ENCODE data around the gene BAHCC1.

BAHCC1 gene

GRCh38 chr17:81464586-81464985, 69.3 kb downstream of the BAHCC1 start:
- DNase-seq = no peak

DNA sequence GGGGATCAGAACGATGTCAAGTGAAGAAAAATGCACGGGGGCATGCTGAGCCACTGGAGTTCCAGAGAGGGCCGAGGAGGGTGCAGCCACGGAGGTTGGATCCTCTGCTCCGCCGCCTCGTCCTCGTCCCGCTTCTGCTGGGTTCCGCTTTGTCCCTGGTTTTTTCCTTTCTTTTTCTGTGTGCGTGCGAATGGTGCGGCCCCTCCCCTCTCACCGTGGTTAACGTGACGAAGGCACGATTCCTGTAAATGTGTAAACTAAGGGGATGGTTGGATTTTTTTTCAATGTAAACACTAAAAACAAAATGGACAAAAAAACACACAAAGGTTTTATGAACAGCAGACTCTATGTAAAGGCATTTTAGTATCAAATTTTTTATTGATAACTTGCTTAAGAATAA, 70.7 kb downstream of the BAHCC1 start:
- no peak for DNase-seq

DNA sequence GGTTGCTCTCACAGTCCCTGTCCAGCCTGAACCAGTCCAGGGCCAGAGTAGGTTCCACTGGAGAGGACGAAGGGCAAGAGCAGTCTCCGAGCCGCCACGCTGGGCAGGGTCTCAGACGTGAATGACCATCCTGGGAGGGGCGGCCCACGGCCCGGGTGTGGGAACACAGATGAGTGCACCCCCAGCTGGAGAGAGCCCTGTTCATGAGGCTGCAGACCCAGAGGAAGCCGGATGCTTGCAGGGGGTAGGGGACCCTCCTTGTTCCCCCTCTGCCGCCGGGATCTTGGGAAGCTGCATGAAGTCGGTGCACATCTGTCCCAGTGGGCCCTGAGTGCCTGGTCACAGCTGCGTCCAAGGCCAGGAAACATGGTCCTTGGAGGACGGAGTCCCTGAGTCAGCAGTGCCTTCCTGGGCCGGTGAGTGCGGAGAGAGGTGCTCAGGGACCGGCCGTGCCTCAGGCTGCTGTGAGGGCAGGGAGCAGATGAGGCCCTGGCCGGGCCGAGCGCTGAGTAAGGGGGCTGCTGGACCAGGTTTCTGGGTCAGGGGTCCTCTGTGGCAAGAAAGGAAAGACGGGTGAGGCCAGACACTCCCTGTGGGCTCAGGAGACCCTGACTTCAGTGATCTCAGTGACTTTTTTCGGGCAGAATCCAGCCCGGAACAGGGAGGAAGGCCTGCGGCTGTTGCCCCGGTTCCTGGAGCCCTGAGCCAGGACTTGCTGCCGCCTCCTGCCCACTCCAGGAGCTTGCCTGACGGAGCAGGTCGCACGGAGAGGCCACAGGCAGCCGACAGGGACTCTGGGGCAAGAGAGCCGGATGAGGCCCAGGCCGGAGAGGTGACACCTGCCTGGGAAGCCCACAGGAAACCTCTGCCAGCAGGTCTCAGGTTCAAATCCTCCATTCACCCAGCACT, 71.6 kb downstream of the BAHCC1 start:
- DNase-seq = no peak

- DNase-seq = no peak
Observed at GRCh38 chr17:81468111-81468769, 73.0 kb downstream of the BAHCC1 start.

- no peak for DNase-seq
Observed at GRCh38 chr17:81468770-81469121, 73.5 kb downstream of the BAHCC1 start.

DNA sequence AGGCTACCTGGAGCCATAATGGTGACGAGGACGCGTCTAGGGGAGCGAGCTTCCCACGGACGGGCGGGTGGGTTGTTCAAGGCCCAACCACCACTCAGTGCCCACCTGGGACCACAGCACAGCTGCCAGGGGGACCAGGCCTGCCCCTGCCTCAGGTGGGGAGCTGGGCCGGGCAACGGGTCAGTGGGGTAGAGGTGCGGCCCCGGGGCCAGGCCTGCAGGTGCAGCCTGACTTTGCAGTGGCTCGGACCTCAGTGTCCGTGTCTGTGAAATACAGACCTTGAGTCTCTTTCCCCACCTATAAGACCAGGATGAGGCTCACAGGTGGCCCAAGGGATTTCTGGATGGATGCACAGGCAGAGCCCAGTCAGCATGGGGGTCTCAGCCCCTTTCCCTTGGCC, 74.0 kb downstream of the BAHCC1 start:
- DNase-seq = no peak

GRCh38 chr17:81470270-81470943, 75.2 kb downstream of the BAHCC1 start:
- no peak for DNase-seq

DNA sequence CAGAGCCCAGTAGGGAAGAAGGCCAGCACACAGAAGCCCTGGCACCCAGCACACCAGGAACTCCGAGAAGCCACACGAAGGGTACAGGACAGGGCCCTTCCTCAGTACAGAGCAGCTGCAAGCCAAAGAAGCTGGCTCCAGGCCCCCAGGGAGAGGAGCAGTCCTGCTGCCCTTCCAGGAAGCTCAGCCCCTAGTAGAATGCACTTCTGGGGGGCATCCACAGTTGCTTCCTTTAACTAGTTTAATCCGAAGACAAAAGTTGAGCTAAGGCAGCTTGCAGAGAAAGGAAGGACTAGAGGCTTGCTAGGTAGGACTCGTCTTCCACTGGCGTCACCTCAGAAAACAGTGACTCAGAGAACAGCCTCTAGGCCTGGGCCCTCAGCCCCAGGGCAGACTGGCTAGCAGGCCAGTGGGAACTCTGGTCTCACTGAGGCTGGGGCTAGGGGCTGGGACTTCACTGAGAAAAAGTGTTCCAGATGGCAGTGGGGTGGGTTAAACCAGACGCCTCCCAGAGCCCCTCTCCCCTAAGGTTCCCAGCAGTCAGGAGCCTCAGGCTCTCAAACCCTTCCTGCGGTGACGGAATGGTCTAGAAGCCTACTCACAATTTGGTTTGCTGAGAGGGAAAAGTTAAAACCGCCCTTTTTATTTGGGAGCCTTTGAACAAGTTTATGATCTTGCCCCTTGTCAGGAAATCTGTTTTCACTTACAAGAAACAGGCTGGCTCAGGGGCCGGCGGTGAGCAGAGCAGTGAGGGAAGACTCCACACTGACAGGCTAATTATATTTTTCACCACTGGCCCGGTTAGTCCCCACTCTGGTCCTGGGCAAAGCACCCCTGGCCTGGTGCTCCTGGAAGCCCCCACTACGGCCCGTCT, 75.9 kb downstream of the BAHCC1 start:
- DNase-seq = no peak

DNA sequence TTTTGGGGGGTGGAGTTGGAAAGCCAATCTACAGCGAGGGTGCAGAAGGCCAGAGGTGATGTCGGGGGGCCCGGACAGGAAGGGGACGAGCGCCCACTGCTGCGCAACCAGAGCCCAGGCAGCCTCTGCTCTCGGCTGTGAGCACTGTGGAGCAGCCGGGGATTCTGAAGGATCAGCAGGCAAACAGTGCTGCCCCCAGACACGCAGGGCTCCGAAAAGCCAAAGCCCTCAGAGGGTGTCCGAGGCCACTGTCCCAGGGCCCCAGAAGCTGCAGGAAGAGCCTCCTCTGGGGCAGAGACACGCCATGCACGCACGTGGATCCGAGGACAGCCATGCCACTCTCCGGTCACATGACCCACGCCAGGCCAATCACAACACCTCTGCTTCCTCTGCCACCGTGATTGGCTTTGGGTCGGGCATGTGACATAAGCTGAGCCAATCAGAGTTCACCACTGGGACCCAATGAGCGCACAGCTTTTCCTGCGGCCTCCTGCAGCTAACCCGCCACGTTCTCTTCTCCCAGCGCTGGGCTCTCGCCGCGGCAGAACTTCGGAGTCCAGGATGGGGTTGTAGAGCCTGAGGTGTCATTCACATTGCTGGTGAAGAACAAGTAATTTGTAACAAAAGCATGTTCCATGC, 76.7 kb downstream of the BAHCC1 start:
- DNase-seq = no peak

GRCh38 chr17:81473019-81473418, 77.8 kb downstream of the BAHCC1 start:
- no peak for DNase-seq

GRCh38 chr17:81474958-81475357, 79.7 kb downstream of the BAHCC1 start:
- DNase-seq = no peak

- no peak for DNase-seq
Observed at GRCh38 chr17:81476097-81476496, 80.8 kb downstream of the BAHCC1 start.

DNA sequence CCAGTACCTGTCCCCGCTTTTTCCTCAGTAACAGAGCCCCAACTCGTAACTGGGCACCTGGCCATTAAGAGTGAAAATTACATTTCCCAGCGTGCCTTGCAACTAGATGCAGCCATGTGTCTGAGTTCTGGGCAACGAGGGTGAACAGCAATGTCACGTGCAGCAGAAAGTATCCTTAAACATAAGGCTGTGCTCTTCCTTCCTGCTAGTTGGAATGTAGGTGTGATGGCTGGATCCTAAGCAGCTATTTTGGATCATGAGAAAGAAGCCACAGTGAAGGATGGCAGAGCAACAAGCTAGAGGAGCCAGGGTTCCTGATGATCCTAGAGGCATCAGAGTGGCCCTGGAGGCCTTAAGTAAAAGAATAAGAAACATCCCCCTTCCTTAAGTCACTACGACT, 81.4 kb downstream of the BAHCC1 start:
- DNase-seq = no peak

- no peak for DNase-seq
Observed at GRCh38 chr17:81477173-81477572, 81.9 kb downstream of the BAHCC1 start.

DNA sequence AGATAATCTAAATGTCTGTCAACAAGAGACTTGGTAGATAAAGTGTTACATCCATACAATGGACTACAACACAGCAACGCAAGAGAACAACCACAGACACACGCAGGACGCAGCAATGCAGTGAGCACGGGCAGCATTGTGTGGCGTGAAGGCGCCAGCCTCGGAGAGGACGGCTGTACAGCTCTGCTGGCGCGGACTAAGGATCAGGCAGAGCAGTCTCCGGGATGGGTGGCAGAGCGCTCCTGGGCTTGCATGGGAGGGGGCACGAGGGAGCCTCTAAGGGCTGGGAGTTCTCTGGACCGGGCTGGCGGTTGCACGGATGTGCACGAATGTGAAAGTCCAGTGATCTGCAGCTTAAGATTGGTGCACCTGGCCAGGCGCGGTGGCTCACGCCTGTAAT, 82.9 kb downstream of the BAHCC1 start:
- DNase-seq = no peak

- DNase-seq = no peak
Observed at GRCh38 chr17:81479175-81480071, 84.2 kb downstream of the BAHCC1 start.

GRCh38 chr17:81480140-81481072, 85.1 kb downstream of the BAHCC1 start:
- DNase-seq = no peak

- DNase-seq = no peak
Observed at GRCh38 chr17:81481073-81481799, 86.0 kb downstream of the BAHCC1 start.

- no peak for DNase-seq
Observed at GRCh38 chr17:81481815-81482505, 86.7 kb downstream of the BAHCC1 start.
